Omental fat pad (tissue), 4 donors: ENCODE data around the gene CMTM6. TPM values are rescaled to one million over a fixed set of nuclear protein-coding genes. Genes with fewer than 3 reads are reported as not detected.

Experiments
- ATAC-seq: fragments of 150-250 bp; one replicate; pipeline ENCODE4 v1.9.1; 2016; ENCODE audit warnings: mild to moderate bottlenecking, moderate library complexity; ENCODE audit not compliant: low FRiP score
- DNase-seq: peaks from one replicate; pipeline ENCODE4 v3.0.0-alpha.2; 2019; ENCODE audit warnings: low spot score
- total RNA-seq, 4 donors: library from RNA; depleted of rRNA; stranded (reverse); fragments of >200 nt; gene quantifications; one replicate each; pipeline ENCODE4 v1.1.0, GENCODE V29; 2016
- TF ChIP-seq, protein P1 (sequence below), 3 donors: fragments of 450-650 bp; IDR thresholded peaks; one replicate each; pipeline ENCODE4 v1.5.1; 2016 to 2017; ENCODE audit warnings: antibody characterized with exemption in 3 of 3, mild to moderate bottlenecking in 3 of 3, moderate library complexity in 2 of 3

CMTM6 gene
- total RNA-seq, 4 donors from 2014 or later, result 49.2 to 73.3 (median 61.4) TPM

DNA sequence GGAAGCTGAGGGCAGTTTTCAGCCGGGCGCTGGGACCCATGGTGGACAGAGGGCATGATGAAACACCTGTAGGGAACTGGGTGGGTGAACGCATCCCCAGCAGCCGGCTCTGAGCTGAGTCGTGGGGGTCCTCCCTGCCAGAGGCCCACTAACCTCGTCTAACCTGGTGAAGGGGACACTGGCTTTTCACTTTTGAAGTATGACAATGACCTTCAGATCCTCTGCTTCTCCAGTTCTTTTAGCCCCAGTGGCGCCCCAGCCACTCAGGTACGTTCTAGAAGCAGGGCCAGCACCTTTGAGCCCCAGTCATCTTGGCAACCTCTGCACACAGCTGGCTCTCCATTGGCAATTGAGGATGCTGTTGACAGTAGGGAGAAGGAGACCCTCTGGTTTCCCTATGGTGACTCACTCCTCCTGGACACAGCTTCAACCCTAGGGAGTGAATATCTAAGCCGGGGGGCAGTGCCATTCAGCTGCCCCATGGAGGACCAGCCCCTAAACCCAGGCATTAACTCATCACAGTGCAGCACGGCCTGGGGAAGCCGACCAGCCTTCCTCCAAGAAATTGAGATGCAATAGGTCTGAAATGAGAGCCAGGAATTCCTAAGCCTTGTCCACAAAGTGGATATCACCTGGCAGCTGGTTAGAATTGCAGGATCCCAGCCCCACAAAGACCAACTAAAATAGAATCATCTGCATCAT is 46.1 kb downstream of the CMTM6 start:
- ATAC-seq, result no peak
- no peak for DNase-seq
- TF ChIP-seq, protein P1, sequence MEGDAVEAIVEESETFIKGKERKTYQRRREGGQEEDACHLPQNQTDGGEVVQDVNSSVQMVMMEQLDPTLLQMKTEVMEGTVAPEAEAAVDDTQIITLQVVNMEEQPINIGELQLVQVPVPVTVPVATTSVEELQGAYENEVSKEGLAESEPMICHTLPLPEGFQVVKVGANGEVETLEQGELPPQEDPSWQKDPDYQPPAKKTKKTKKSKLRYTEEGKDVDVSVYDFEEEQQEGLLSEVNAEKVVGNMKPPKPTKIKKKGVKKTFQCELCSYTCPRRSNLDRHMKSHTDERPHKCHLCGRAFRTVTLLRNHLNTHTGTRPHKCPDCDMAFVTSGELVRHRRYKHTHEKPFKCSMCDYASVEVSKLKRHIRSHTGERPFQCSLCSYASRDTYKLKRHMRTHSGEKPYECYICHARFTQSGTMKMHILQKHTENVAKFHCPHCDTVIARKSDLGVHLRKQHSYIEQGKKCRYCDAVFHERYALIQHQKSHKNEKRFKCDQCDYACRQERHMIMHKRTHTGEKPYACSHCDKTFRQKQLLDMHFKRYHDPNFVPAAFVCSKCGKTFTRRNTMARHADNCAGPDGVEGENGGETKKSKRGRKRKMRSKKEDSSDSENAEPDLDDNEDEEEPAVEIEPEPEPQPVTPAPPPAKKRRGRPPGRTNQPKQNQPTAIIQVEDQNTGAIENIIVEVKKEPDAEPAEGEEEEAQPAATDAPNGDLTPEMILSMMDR (IDR thresholded peaks at IDR 0.05), result no peak

DNA sequence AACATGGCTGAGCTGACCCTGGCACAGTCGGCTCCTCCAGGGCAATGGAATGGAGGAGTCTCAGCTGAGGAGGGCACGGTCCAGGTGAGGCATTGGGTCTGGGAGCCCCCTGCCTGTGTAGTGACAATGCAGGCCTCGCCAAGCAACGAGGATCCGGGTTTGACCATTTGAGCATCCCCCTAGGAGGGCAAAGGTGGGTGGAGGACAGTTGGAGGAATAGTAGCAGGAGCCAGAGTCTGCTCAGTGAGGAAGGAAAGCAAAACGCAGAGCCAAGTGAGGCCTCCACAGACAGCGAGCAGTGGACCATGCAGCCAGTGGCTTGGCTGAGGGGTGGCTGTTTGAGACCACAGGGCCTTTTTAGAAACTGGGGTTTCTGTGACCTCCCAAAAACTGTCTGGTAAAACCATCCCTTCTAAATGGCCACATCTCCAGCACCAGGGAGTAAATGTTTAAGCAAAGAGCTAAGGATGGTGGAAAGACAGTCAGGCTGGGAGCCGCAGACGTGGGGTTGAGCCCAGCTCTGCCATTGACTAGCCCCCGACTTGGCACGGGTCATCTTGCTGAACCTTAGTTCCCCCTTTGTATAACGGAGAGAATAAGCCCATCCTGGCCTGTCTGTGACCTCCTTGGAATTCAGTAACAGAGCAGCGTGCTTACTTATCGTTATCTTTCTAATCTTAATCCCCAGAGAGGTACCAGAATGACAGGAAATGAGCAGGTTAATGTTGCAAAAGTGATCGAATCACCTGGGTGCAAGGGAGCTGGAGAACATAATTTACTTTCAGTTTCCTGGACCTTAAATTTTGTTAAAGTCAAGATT is 46.8 kb downstream of the CMTM6 start:
- no peak for ATAC-seq
- no peak for DNase-seq
- TF ChIP-seq, protein P1 (IDR thresholded peaks at IDR 0.05), result no peak

DNA sequence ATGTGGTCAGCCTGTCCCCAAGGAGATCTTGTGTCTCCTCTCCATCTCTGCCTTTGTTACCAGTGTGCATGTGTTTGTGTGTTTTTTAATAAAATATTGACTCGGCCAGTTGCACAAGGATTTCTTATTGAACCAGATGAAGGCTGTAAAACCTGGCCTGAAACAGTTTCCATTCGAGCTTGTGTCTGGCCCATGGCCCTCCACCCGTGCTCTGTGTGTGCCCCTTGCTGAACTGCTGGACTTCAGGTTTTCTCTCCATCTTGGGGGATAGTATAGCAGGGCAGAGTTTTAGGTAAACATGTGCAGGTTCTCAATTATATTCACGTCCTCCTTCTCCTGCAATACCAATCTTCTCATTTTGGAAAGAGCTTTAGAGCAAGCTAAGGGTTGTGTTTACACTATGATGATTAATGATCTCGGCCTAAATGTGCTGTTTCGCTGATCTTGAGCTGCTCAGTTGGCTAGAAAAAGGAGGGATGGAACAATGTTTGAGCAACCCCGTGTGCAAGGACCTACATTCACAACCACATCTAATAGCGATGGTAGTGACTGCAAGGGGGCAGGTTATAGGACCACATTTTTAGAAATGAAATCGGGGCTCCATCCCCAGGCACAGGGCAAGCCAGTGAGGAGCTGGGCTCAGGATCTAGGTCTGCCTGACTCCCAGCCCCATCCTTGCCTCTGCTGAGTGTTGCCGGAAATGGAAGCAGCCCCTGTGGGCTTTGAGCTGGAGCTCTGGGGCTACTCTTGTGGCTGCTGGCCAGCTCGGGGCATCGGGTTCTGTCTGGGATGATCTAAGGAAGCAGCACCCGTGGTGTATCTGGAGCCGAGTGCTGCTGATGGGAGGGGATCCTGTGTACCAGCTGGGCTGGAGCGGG is 47.7 kb downstream of the CMTM6 start:
- TF ChIP-seq, protein P1 (IDR thresholded peaks at IDR 0.05), result no peak
- no peak for ATAC-seq
- DNase-seq, result no peak

DNA sequence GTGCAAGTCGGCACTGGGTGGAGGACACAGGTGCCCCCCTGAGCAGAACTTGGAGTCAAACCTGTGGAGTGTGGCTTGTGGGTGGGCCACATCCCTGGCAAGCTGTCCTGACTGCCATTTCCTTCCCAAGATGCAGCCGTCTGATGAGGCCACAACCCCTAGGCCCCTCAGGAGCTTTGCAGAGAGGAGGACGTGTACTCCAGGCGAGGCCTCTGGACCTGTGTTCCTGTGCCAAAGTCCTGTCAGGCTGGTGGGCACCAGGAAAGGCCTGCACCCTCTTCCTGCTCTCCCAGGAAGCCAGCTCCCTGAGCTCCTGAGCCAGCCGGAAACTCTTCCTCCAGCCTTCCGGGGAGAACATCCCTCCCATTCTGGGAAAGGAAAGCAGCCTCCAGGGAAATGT is 48.5 kb downstream of the CMTM6 start:
- ATAC-seq (no peak), DNase-seq (no peak)
- TF ChIP-seq, protein P1 (IDR thresholded peaks at IDR 0.05), result no peak

DNA sequence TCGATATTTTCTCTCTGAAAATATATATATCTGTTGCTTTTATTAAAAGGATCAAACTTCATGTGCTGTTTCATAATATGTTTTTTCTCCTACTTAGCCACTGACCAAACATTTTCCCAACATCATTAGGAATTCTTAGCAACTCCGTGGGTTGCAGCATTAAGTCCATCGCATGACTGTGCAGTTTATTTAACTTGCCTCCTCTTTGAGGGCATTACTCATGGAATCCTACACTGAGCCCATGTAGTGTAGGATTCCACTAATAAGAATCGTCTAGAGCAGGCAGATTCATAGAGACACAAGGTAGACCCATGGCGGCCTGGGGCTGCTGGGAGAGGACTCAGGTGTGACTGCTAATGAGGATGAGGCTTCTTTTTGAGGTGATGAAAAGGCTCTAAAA is 49.3 kb downstream of the CMTM6 start:
- TF ChIP-seq, protein P1 (IDR thresholded peaks at IDR 0.05), result no peak
- DNase-seq, result no peak

DNA sequence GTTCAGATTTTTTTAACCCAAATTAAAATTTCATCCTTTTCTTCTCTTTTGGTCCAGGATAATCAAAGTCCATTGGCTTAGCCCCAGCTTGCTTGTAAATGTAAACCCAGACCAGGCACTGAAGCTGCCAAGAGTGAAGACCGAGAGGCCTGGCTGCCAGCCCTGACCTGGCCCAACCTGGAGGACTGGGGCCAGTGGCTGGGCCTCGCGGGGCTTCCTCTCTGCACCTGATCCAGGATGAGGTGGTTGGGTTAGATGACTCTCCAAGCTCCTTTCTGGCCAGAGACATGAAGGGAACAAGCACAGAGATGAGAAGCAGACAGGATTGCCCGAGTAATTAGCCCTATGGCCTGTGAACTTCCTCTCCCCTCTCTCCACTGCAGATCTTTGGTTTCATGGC is 50.6 kb downstream of the CMTM6 start:
- DNase-seq (no peak), ATAC-seq (no peak)
- TF ChIP-seq, protein P1 (IDR thresholded peaks at IDR 0.05), result no peak

More for the DNA sequence above, 49.3 kb downstream of the CMTM6 start:
- ATAC-seq, result no peak
